Sigmoid colon (tissue), 7 donors: ENCODE results near the gene SCLY. TPM values are rescaled to one million over a fixed set of nuclear protein-coding genes. Genes with fewer than 3 reads are reported as not detected.

Experiments used
- DNase-seq: peaks from one replicate; pipeline ENCODE4 v3.0.0-alpha.2; 2019
- H3K27ac ChIP-seq, 4 donors: fragments of 200-600 bp; sonication (generic); one replicate each; pipeline ENCODE4 v1.5.1; 2016 to 2019; ENCODE audit warnings: mild to moderate bottlenecking in 1 of 4
- H3K27me3 ChIP-seq, 3 donors: fragments of 200-600 bp; sonication (generic); one replicate each; pipeline ENCODE4 v1.5.1; 2019; ENCODE audit warnings: mild to moderate bottlenecking in 1 of 3
- H3K36me3 ChIP-seq, 4 donors: fragments of 200-600 bp; sonication (generic); one replicate each; pipeline ENCODE4 v1.5.1; 2016 to 2019
- H3K4me1 ChIP-seq, 4 donors: fragments of 200-600 bp; sonication (generic); one replicate each; pipeline ENCODE4 v1.5.1; 2017 to 2019
- H3K4me3 ChIP-seq, 4 donors: fragments of 200-600 bp; sonication (generic); one replicate each; pipeline ENCODE4 v1.5.1; 2017 to 2019; ENCODE audit warnings: mild to moderate bottlenecking in 2 of 4, moderate library complexity in 1 of 4
- H3K9me3 ChIP-seq, 4 donors: fragments of 200-600 bp in 3 of 4; sonication (generic) in 3 of 4; one replicate each; pipeline versions ENCODE4 v1.5.1 to v1.6.1; 2013 to 2019
- EP300 ChIP-seq, 4 donors: sonication (generic); formaldehyde crosslinking; IDR thresholded peaks; one replicate each; pipeline ENCODE4 v1.6.1; 2017; ENCODE audit warnings: antibody characterized with exemption in 4 of 4
- POLR2A ChIP-seq, 2 donors: fragments of 450-650 bp; IDR thresholded peaks; one replicate each; pipeline ENCODE4 v1.6.1; 2016; ENCODE audit warnings: antibody characterized with exemption in 2 of 2, mild to moderate bottlenecking in 2 of 2, moderate library complexity in 2 of 2
- POLR2AphosphoS5 ChIP-seq, 4 donors: sonication (generic); formaldehyde crosslinking; IDR thresholded peaks; one replicate each; pipeline ENCODE4 v1.6.1; 2017; ENCODE audit warnings: antibody characterized with exemption in 4 of 4
- WGBS, 2 donors: extraction: QIAGEN DNeasy Blood & Tissue Kit; methylation state at CpG; one replicate each; pipeline ENCODE4 v1.1.7; 2013; 5-methylcytosine and 5-hydroxymethylcytosine counted together
- intact Hi-C: fragments of 100-400 bp; cut with DNase I; formaldehyde crosslinking; loops from one replicate; pipeline ENCODE4 v1.15.1; 2023
- polyA plus RNA-seq, 3 donors: library from polyadenylated mRNA; stranded (reverse); fragments of 200-250 nt; gene quantifications; one replicate each; pipeline ENCODE4 v1.2.3, GENCODE V29; 2013
- total RNA-seq, 4 donors: library from RNA; depleted of rRNA; stranded (reverse); fragments of >200 nt; gene quantifications; one replicate each; pipeline ENCODE4 v1.1.0, GENCODE V29; 2016
- TF ChIP-seq, protein P1 (sequence below), 4 experiments: fragments of 450-650 bp in 3 of 4; fragments of 200-600 bp in 1 of 4; IDR thresholded peaks; one replicate each; pipeline ENCODE4 v1.5.1; 2016 to 2019; ENCODE audit warnings: antibody characterized with exemption in 4 of 4, mild to moderate bottlenecking in 3 of 4, moderate library complexity in 2 of 4
- donor health status: healthy with polysubstance abuse.
- donor health status: Bipolar disorder and iron deficiency.
- donor health status: healthy.

Gene SCLY
- total and polyA plus RNA-seq, 7 donors, result 5.4 to 19.5 (median 10.9) TPM

DNA sequence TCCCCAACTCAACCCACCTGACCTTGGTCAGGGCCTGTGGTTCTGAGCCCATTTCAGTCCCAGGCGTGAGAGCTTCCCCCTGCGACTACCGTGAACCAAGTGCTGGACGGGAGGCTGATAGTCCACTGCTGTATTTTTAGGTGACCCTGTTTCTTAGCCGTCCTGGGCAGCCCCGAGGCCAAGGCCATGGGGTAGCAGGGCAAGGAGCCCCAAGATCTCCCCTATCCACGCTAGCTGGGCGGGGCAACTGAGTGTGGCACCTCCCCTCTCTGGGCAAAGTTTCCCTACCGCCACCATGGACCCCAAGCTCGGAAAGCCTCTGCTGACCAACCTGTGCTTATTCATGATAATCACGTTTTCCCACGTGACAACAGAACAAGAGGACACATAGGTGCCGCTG is 77.1 kb downstream of the SCLY start:
- no peaks in the 10 kb centered on the region for H3K9me3 ChIP-seq
- no peak for DNase-seq
- WGBS, 2 donors, result 86 to 96% methylated on average over 13 of the region's 13 CpGs
- no peaks in the 10 kb centered on the region for H3K36me3 ChIP-seq
- H3K4me3 ChIP-seq, result no peak overlapping the region
- H3K4me1 ChIP-seq, result peaks cover 0 to 24% (median 19%) of the 10 kb centered on the region in 4 donors
- H3K27me3 ChIP-seq, result no peaks in the 10 kb centered on the region
- TF ChIP-seq POLR2A (IDR thresholded peaks at IDR 0.05), result no peak
- TF ChIP-seq, protein P1, sequence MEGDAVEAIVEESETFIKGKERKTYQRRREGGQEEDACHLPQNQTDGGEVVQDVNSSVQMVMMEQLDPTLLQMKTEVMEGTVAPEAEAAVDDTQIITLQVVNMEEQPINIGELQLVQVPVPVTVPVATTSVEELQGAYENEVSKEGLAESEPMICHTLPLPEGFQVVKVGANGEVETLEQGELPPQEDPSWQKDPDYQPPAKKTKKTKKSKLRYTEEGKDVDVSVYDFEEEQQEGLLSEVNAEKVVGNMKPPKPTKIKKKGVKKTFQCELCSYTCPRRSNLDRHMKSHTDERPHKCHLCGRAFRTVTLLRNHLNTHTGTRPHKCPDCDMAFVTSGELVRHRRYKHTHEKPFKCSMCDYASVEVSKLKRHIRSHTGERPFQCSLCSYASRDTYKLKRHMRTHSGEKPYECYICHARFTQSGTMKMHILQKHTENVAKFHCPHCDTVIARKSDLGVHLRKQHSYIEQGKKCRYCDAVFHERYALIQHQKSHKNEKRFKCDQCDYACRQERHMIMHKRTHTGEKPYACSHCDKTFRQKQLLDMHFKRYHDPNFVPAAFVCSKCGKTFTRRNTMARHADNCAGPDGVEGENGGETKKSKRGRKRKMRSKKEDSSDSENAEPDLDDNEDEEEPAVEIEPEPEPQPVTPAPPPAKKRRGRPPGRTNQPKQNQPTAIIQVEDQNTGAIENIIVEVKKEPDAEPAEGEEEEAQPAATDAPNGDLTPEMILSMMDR (IDR thresholded peaks at IDR 0.05), result no peak
- TF ChIP-seq EP300 (IDR thresholded peaks at IDR 0.05), result no peak
- no peak for TF ChIP-seq POLR2AphosphoS5 (IDR thresholded peaks at IDR 0.05)
- intact Hi-C loops, result no loop called here
- peak overlapping the region in 1 of 4 donors; percentile 27 for H3K27ac ChIP-seq

DNA sequence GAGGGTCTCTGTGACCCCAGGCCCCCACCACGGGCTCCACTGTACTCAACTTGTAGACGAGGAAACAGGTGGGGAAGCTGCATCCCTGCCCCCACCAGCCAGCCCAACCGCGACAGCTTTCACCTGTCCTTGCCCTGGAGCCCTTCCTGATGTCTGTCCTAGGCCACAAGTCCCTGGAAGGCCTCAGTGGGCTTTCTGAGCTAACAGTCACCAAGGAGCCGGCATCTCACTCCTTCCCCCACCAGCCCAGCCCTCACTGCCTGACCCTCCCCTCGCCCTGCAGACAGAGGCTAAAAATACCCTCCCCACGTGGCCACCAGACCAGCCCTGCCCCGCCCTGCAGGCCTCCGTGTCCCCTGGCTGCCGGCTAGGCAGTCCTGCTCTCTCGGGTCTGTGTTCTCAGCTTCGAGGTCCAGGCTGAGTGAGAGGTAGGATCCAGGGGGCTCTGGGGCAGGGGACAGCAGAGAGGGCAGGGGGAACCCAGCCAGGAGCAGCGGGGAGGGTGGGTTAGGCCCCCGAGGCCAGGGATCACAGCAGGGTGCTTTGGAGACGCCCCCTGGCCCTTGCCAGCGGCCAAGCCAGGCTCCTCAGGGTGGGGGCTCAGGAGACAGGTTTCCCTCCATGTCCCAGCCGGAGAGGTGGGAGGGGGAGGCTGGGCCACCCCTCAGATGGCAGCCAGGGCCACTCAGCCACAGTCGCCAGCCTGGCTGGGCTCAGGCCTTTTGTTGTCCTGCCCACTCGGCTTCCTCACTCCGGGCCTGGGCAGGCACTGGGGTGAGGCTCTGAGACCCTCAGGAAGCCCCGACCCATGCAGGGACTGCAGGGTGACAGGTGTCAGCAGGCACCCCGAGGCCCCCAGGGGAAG is 77.8 kb downstream of the SCLY start, which contains the start of gene KLHL30:
KLHL30 (plus strand) TSS at position 338 of the 865 bp plus-strand sequence. CDS start 2,087 bp downstream, outside the sequence.
- no peaks in the 10 kb centered on the region for H3K27me3 ChIP-seq
- H3K4me3 ChIP-seq, result peak within 1 kb of the TSS in 3 of 4 donors; percentile 4 to 38 (median 20)
- no peak for DNase-seq
- H3K27ac ChIP-seq, result peak within 1 kb of the TSS in 2 of 4 donors; percentile 27 to 29
- WGBS, 2 donors, result 48 to 66% methylated on average over 22 of the region's 22 CpGs
- intact Hi-C loops, result no loop called here
- no peaks in the 10 kb centered on the region for H3K9me3 ChIP-seq
- H3K36me3 ChIP-seq, result no peaks in the 10 kb centered on the region
- TF ChIP-seq POLR2A (IDR thresholded peaks at IDR 0.05) (no peak), POLR2AphosphoS5 (IDR thresholded peaks at IDR 0.05) (no peak), EP300 (IDR thresholded peaks at IDR 0.05) (no peak)
- TF ChIP-seq, protein P1 (IDR thresholded peaks at IDR 0.05), result no peak
- H3K4me1 ChIP-seq, result peaks cover 0 to 31% (median 25%) of the 10 kb centered on the region in 4 donors

DNA sequence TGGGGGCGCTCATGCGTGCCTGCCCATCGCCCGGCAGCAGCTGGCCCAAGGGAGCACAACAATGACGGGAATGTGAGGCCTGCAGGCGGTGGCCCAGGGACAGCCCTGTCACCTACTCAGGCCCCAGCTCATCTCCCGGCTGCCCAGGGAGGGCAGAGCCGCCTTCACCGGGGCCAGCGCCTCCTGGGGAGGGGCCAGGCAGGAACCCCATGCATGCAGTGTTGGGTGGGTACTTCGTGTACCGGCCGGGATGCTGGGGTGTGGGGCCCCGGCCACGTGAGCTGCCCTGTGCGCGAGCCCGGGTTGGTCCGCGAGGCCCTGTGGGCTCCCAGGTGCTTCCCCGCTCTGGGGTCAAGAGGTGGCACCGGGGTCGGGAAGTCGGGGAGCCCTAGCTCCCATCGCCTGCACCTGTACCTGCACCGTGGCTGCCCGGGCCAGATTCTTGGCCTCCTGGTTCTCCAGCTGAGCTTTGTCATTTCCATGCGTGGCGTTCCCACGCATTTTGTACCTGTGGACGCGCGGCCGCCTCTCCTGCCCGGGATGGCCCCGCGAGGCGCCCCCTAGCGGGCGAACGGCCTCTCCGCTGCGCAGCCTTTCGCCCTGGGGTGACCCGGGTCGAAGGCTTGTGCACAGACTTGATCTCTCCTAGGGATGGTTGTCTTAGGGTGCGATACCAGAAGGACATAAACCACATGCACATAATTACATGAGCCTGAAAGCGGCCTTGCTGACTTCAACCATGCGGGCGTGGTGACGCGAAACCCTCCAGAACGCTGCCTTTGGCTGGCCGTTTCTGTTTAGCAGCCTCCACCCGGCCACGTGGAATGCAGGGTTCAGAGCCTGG is 78.6 kb downstream of the SCLY start:
- intact Hi-C loops, result no loop called here
- H3K27ac ChIP-seq, result no peak overlapping the region
- 58 to 63% methylated on average over 56 of the region's 56 CpGs for WGBS, 2 donors
- no peaks in the 10 kb centered on the region for H3K9me3 ChIP-seq
- TF ChIP-seq, protein P1 (IDR thresholded peaks at IDR 0.05), result peak in 2 of 4 experiments; percentile 14 to 38
- TF ChIP-seq POLR2A (IDR thresholded peaks at IDR 0.05), result no peak
- no peak for DNase-seq
- H3K4me1 ChIP-seq, result peaks cover 0 to 36% (median 28%) of the 10 kb centered on the region in 4 donors
- H3K36me3 ChIP-seq, result no peaks in the 10 kb centered on the region
- H3K27me3 ChIP-seq, result no peaks in the 10 kb centered on the region
- peak overlapping the region in 3 of 4 donors; percentile 4 to 38 (median 20) for H3K4me3 ChIP-seq

DNA sequence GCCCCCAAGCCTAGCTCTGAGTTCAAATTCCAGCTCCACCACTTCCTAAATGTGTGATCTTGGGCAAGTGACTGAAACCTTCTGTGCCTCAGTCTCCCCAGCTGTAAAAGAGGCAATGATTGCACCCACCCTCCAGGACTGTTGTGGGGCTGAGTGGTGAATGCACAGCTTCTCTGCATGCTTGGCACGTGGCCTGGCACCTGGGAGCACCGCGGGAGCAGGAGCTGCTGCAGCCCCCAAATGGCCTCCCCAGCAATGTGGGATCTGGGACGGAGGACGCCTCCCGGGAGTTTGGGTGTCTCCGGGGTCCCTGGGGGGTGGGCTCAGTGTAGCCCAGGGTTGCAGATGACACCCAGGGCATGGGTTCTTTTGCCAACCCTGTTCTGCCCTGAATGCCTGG is 79.2 kb downstream of the SCLY start:
- peaks cover 0 to 36% (median 28%) of the 10 kb centered on the region in 4 donors for H3K4me1 ChIP-seq
- DNase-seq, result no peak
- TF ChIP-seq POLR2AphosphoS5 (IDR thresholded peaks at IDR 0.05), result no peak
- TF ChIP-seq, protein P1 (IDR thresholded peaks at IDR 0.05), result no peak
- TF ChIP-seq EP300 (IDR thresholded peaks at IDR 0.05), result no peak
- TF ChIP-seq POLR2A (IDR thresholded peaks at IDR 0.05), result no peak
- no peaks in the 10 kb centered on the region for H3K27me3 ChIP-seq
- H3K4me3 ChIP-seq, result no peak overlapping the region
- H3K9me3 ChIP-seq, result no peaks in the 10 kb centered on the region
- H3K36me3 ChIP-seq, result no peaks in the 10 kb centered on the region
- WGBS, 2 donors, result 82 to 90% methylated on average over 7 of the region's 7 CpGs
- no peak overlapping the region for H3K27ac ChIP-seq
- intact Hi-C loops, result no loop called here
